Measurements from ENCODE around the gene ADGRB2.

DNA sequence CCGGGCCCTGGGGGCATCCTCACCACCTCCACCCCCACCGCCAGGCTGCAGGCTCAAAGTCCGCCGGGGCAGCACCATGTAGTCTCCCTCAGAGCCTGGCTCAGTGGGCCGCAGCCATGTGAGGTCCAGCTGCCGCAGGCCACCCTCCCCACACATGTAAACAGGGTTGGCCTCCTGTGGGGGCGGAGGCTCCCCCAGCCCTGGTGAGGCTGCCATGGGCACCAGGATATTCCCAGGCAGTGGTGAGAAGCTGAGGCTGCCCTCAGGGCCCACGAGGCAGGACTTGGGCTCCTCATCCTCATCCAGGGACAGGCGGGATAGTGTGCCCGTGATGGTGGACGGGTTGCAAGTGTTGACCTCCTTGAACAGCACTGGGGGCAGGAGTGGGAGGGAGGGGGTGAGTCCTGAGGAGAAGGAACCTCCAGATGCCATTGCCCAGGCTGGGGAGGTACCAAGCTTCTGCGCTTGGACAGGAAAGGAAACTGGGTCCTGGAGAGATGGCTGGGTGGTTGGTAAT is 33.0 kb downstream of the ADGRB2 start:
- no peak for TF ChIP-seq EZH2 (IDR thresholded peaks at IDR 0.05; ENCODE audit: low read depth)
- TF ChIP-seq CTCF (conservative IDR thresholded peaks at IDR 0.05): no peak
